HepG2 (cell line): Measurements from ENCODE around the gene LGR6. TPM values are rescaled to one million over a fixed set of nuclear protein-coding genes. Genes with fewer than 3 reads are reported as not detected.

Experiments used
- AHR ChIP-seq: IDR thresholded peaks from 2 replicates; pipeline ENCODE4 v1.6.1; 2018; ENCODE audit warnings: missing genetic modification reagents, missing compliant biosample characterization
- ARHGAP35 ChIP-seq: sonication (generic); formaldehyde crosslinking; IDR thresholded peaks from 2 replicates; pipeline ENCODE4 v1.9.0; 2022; ENCODE audit warnings: mild to moderate bottlenecking, inconsistent platforms, moderate library complexity, missing genetic modification reagents, borderline replicate concordance
- JUN ChIP-seq: sonication (generic); formaldehyde crosslinking; IDR thresholded peaks from 2 replicates; pipeline ENCODE4 v1.4.0; 2020; ENCODE audit warnings: mild to moderate bottlenecking, missing genetic modification reagents
- MAFK ChIP-seq, 2 experiments: IDR thresholded peaks in 1 of 2; conservative IDR thresholded peaks in 1 of 2; 2 replicates each; pipeline ENCODE4 v1.6.1; 2011; ENCODE audit warnings: improper control_type of control experiment in 2 of 2, low read length in 2 of 2
- MEIS1 ChIP-seq: sonication (generic); formaldehyde crosslinking; IDR thresholded peaks from 2 replicates; pipeline ENCODE4 v1.9.0; 2021; ENCODE audit warnings: mild to moderate bottlenecking, missing genetic modification reagents, moderate library complexity, borderline replicate concordance
- NR2F1 ChIP-seq, 2 experiments: fragments of 450-650 bp in 1 of 2; formaldehyde crosslinking in 1 of 2; IDR thresholded peaks; 2 replicates each; pipeline versions ENCODE4 v1.5.0 to v1.6.1; 2016 to 2020; ENCODE audit warnings: mild to moderate bottlenecking in 1 of 2, missing compliant biosample characterization in 1 of 2, missing genetic modification reagents in 1 of 2, moderate library complexity in 1 of 2
- SIN3B ChIP-seq: fragments of 150-350 bp; IDR thresholded peaks from 2 replicates; pipeline ENCODE4 v1.6.1; 2014; ENCODE audit warnings: low read length
- SMYD3 ChIP-seq: sonication (generic); formaldehyde crosslinking; IDR thresholded peaks from 2 replicates; pipeline ENCODE4 v1.8.1; 2023; ENCODE audit warnings: mild to moderate bottlenecking, missing genetic modification reagents
- SRSF1 ChIP-seq: fragments of 200-400 bp; formaldehyde crosslinking; optimal IDR thresholded peaks from 2 replicates; pipeline ENCODE3; 2017; ENCODE audit warnings: mild to moderate bottlenecking, low read depth, low read length, moderate library complexity
- TAF1 ChIP-seq: sonication (generic); formaldehyde crosslinking; IDR thresholded peaks from 2 replicates; pipeline ENCODE4 v1.4.0; 2020; ENCODE audit warnings: missing genetic modification reagents
- YEATS2 ChIP-seq: sonication (generic); formaldehyde crosslinking; IDR thresholded peaks from 2 replicates; pipeline ENCODE4 v1.4.0; 2020; ENCODE audit warnings: missing genetic modification reagents, borderline replicate concordance
- YEATS4 ChIP-seq: sonication (generic); formaldehyde crosslinking; IDR thresholded peaks from 2 replicates; pipeline ENCODE4 v1.4.0; 2020; ENCODE audit warnings: missing genetic modification reagents, borderline replicate concordance
- ZBTB21 ChIP-seq: sonication (generic); formaldehyde crosslinking; IDR thresholded peaks from 2 replicates; pipeline ENCODE4 v1.4.0; 2020; ENCODE audit warnings: missing genetic modification reagents
- ZNF557 ChIP-seq: sonication (generic); formaldehyde crosslinking; IDR thresholded peaks from 2 replicates; pipeline ENCODE4 v1.4.0; 2020; ENCODE audit warnings: missing genetic modification reagents
- ZNF746 ChIP-seq: sonication (generic); formaldehyde crosslinking; IDR thresholded peaks from 2 replicates; pipeline ENCODE4 v1.8.0; 2022; ENCODE audit warnings: mild to moderate bottlenecking, missing genetic modification reagents
- ZNF776 ChIP-seq: sonication (generic); formaldehyde crosslinking; IDR thresholded peaks from 2 replicates; pipeline ENCODE4 v1.4.0; 2020; ENCODE audit warnings: mild to moderate bottlenecking, missing genetic modification reagents
- ZSCAN30 ChIP-seq: sonication (generic); formaldehyde crosslinking; IDR thresholded peaks from 2 replicates; pipeline ENCODE4 v1.5.0; 2020; ENCODE audit warnings: mild to moderate bottlenecking, missing genetic modification reagents
- polyA plus RNA-seq, 8 experiments: library from polyadenylated mRNA; depleted of rRNA in 3 of 8; stranded (reverse) in 7 of 8; unstranded in 1 of 8; fragments of >200 nt; fragmentation: Illumina TruSeq in 4 of 8; extraction: Trizol in 4 of 8; gene quantifications; 2 replicates each; pipeline versions ENCODE4 v1.2.1 to v1.2.3, GENCODE V29; 2011 to 2016; ENCODE audit warnings: low read depth in 4 of 8, missing spikeins in 1 of 8, mixed read lengths in 1 of 8; ENCODE audit not compliant: insufficient read depth in 1 of 8
- total RNA-seq, 5 experiments: library from RNA; depleted of rRNA; stranded (reverse); fragments of >200 nt; fragmentation: Illumina TruSeq; extraction: Trizol; gene quantifications; 2 replicates each; pipeline ENCODE4 v1.2.3, GENCODE V29; 2016; ENCODE audit warnings: low read depth in 1 of 5
- TF ChIP-seq, protein P1 (sequence below): sonication (generic); formaldehyde crosslinking; IDR thresholded peaks from 2 replicates; pipeline ENCODE4 v1.4.0; 2020; ENCODE audit warnings: mild to moderate bottlenecking, missing genetic modification reagents
- TF ChIP-seq, protein P2 (sequence below): sonication (generic); formaldehyde crosslinking; IDR thresholded peaks from 2 replicates; pipeline ENCODE4 v1.4.0; 2020; ENCODE audit warnings: mild to moderate bottlenecking, missing genetic modification reagents
- TF ChIP-seq, protein P3 (sequence below): sonication (generic); formaldehyde crosslinking; IDR thresholded peaks from 2 replicates; pipeline ENCODE4 v1.4.0; 2020; ENCODE audit warnings: mild to moderate bottlenecking, missing genetic modification reagents
- TF ChIP-seq, protein P4 (sequence below): sonication (generic); formaldehyde crosslinking; IDR thresholded peaks from 2 replicates; pipeline ENCODE4 v1.9.0; 2021; ENCODE audit warnings: missing genetic modification reagents, borderline replicate concordance
- TF ChIP-seq, protein P5 (sequence below): sonication (generic); formaldehyde crosslinking; IDR thresholded peaks from 2 replicates; pipeline ENCODE4 v1.8.0; 2022; ENCODE audit warnings: mild to moderate bottlenecking, missing genetic modification reagents, moderate library complexity
- TF ChIP-seq, protein P6 (sequence below): sonication (generic); formaldehyde crosslinking; IDR thresholded peaks from 2 replicates; pipeline ENCODE4 v1.8.0; 2022; ENCODE audit warnings: missing genetic modification reagents, low read depth, mild to moderate bottlenecking, borderline replicate concordance

Gene LGR6
- total and polyA plus RNA-seq, 2 of the 13 experiments (the other 11 are each of a cell fraction or from before 2014, with no cell fraction given), result 0.07 TPM; not detected in 1

DNA sequence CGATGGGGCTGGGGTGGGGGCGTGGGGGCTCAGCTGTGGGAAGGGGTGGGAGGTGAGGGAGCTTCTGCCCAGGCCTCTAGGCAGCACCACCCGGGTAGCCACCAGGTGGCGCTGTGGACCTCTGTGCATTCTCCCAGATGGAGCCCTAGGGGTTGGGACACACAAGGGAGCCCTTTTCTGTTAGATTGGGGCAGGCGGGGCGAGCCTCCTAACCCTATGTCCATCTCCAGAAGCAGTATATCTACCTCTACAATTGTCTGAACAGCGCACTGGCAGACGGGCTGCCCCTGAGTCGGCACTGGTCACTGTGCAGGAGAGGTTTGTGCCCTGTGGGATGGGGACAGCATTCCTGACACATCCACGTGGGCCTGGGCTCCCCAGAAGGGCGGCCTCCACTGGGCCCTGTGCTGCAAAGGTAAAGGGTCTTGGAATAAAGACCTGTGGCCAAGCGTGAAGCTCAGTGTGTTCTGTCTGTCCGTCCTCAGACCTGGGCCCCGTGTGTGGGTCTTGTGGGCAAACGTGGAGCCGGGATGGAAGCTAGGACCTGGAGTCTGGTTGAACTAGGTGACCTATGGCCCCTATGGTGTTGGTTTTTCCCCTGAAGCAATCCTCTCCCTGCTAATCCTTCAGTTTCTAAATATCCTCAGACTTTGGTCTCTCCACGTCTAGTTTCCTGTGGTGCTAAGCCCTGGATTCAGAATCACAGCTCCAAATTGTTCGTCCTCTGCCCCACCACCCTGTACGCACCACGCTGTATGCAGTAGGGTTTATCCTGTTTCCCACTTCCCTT lies 4.4 kb upstream of the LGR6 start (continued):
- TF ChIP-seq, protein P1, sequence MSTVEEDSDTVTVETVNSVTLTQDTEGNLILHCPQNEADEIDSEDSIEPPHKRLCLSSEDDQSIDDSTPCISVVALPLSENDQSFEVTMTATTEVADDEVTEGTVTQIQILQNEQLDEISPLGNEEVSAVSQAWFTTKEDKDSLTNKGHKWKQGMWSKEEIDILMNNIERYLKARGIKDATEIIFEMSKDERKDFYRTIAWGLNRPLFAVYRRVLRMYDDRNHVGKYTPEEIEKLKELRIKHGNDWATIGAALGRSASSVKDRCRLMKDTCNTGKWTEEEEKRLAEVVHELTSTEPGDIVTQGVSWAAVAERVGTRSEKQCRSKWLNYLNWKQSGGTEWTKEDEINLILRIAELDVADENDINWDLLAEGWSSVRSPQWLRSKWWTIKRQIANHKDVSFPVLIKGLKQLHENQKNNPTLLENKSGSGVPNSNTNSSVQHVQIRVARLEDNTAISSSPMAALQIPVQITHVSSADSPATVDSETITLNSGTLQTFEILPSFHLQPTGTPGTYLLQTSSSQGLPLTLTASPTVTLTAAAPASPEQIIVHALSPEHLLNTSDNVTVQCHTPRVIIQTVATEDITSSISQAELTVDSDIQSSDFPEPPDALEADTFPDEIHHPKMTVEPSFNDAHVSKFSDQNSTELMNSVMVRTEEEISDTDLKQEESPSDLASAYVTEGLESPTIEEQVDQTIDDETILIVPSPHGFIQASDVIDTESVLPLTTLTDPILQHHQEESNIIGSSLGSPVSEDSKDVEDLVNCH (CRISPR knock-in tag), result no peak
- no peak for TF ChIP-seq ZBTB21
- peak; percentile 66 for TF ChIP-seq YEATS4 (CRISPR knock-in tag)
- TF ChIP-seq MAFK (conservative IDR thresholded peaks at IDR 0.05 in 1 of 2, IDR thresholded peaks at IDR 0.05 in 1 of 2; ENCODE audit: low read length in 2 of 2), result no peak
- 0 out of 2 replicates have a peak, but pooled peaks have one; percentile 19 for TF ChIP-seq MEIS1 (CRISPR knock-in tag)
- TF ChIP-seq SMYD3 (CRISPR knock-in tag), result no peak
- TF ChIP-seq ZNF746 (CRISPR knock-in tag), result no peak
- TF ChIP-seq NR2F1 (CRISPR knock-in tag; IDR thresholded peaks at IDR 0.05), result peak; percentile 60 to 75; a peak in 3 of 4 replicates
- no peak for TF ChIP-seq ARHGAP35 (CRISPR knock-in tag)
- TF ChIP-seq, protein P2, sequence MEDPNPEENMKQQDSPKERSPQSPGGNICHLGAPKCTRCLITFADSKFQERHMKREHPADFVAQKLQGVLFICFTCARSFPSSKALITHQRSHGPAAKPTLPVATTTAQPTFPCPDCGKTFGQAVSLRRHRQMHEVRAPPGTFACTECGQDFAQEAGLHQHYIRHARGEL (CRISPR knock-in tag), result no peak
- no peak for TF ChIP-seq SRSF1
- TF ChIP-seq AHR (CRISPR knock-in tag), result no peak
- TF ChIP-seq TAF1, result no peak
- TF ChIP-seq, protein P3, sequence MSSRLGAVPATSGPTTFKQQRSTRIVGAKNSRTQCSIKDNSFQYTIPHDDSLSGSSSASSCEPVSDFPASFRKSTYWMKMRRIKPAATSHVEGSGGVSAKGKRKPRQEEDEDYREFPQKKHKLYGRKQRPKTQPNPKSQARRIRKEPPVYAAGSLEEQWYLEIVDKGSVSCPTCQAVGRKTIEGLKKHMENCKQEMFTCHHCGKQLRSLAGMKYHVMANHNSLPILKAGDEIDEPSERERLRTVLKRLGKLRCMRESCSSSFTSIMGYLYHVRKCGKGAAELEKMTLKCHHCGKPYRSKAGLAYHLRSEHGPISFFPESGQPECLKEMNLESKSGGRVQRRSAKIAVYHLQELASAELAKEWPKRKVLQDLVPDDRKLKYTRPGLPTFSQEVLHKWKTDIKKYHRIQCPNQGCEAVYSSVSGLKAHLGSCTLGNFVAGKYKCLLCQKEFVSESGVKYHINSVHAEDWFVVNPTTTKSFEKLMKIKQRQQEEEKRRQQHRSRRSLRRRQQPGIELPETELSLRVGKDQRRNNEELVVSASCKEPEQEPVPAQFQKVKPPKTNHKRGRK (CRISPR knock-in tag), result no peak
- no peak for TF ChIP-seq ZSCAN30 (CRISPR knock-in tag)
- TF ChIP-seq YEATS2 (CRISPR knock-in tag), result no peak
- TF ChIP-seq JUN, result no peak
- no peak for TF ChIP-seq ZNF557
- TF ChIP-seq, protein P4, sequence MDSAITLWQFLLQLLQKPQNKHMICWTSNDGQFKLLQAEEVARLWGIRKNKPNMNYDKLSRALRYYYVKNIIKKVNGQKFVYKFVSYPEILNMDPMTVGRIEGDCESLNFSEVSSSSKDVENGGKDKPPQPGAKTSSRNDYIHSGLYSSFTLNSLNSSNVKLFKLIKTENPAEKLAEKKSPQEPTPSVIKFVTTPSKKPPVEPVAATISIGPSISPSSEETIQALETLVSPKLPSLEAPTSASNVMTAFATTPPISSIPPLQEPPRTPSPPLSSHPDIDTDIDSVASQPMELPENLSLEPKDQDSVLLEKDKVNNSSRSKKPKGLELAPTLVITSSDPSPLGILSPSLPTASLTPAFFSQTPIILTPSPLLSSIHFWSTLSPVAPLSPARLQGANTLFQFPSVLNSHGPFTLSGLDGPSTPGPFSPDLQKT (CRISPR knock-in tag), result no peak
- TF ChIP-seq ZNF776 (CRISPR knock-in tag), result peak; percentile 38; the same call in 1 of the 2 replicates
- no peak for TF ChIP-seq SIN3B
- TF ChIP-seq, protein P5, sequence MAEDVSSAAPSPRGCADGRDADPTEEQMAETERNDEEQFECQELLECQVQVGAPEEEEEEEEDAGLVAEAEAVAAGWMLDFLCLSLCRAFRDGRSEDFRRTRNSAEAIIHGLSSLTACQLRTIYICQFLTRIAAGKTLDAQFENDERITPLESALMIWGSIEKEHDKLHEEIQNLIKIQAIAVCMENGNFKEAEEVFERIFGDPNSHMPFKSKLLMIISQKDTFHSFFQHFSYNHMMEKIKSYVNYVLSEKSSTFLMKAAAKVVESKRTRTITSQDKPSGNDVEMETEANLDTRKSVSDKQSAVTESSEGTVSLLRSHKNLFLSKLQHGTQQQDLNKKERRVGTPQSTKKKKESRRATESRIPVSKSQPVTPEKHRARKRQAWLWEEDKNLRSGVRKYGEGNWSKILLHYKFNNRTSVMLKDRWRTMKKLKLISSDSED (CRISPR knock-in tag), result no peak
- TF ChIP-seq, protein P6, sequence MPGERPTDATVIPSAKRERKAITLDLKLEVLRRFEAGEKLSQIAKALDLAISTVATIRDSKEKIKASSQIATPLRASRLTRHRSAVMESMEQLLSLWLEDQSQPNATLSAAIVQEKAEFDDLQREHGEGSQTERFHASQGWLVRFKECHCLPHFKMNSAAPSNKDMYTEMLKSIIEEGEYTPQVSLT, result no peak
